NCI-H524 treated with DMSO at 0.1 percent for 48 hours (cell line): ENCODE measurements around the gene KCNK4.

Experiments
- DNase-seq: peaks from one replicate; lab custom pipeline; 2025; lab: John Stamatoyannopoulos, UW

KCNK4 gene

GRCh38 chr11:64253481-64253880 lies 37.6 kb upstream of the KCNK4 start:
- no peak for DNase-seq

DNA sequence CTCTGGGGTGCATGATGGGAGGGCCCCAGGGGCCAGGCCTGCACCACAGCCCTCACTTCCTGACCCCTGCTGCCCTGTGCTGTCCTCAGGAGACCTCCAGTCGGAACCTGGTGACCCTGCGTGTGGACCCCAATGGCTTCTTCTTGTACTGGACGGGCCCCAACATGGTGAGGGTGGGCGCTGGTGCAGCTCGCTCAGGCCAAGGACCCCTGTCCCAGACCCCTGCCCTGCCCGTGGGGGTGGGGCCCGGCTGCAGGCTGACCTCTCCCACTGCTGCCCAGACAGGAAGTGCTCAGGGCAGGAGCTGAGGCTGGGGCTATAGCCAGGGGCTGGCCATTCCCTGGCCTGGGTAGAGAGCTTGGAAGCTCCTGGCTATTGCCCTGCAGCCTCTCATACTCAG lies 36.8 kb upstream of the KCNK4 start:
- no peak for DNase-seq

DNA sequence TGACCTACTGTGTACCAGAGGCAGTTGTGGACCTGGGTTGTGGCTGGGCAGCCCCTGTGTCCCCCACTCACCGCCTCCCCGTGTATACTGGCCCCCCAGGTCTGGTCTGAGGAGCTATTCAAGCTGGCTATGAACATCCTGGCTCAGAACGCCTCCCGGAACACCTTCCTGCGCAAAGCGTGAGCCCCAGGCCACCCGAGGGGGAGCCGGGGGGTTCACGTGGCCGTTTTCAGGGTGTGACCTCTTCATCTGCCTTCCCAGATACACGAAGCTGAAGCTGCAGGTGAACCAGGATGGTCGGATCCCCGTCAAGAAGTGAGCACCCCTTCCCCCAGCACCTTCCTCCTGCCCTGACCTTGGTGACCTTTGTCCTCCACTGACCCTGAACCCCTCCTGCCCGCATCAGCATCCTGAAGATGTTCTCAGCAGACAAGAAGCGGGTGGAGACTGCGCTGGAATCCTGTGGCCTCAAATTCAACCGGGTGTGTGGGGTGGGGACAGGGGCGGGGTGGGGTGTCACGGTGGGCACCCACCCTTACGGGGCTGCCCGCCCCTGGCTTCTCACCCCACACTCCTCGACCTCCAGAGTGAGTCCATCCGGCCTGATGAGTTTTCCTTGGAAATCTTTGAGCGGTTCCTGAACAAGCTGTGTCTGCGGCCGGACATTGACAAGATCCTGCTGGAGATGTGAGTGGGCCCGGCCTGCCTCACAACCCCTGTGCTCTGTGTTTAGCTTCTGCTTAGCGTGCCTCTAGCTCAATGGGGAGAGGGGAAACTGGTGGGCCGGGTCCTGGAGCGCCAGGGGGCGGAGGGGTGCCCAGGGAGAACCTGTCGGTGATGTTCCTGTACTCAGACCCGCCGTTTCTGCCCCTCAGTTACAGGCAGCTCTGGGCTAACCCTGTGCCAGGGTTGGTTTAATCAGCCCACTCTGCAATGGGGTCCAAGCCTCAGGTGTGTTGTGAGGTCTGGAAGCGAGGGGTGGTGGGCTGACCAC lies 35.7 kb upstream of the KCNK4 start:
- DNase-seq: no peak

- DNase-seq: no peak
Measured at GRCh38 chr11:64256300-64256699, 34.8 kb upstream of the KCNK4 start.

DNA sequence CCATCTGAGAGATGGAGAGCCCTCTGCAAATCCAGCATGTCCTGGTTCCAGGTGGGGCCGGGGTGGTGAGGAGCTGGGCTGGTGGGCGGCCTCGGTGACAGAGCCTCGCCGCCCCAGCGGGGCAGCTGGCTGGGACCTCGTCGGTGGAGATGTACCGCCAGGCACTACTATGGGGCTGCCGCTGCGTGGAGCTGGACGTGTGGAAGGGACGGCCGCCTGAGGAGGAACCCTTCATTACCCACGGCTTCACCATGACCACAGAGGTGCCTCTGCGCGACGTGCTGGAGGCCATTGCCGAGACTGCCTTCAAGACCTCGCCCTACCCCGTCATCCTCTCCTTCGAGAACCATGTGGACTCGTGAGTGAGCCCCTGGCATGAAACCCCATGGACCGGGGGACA lies 32.7 kb upstream of the KCNK4 start:
- DNase-seq: no peak

- DNase-seq: no peak
Measured at GRCh38 chr11:64258946-64259532, 32.1 kb upstream of the KCNK4 start.

- no peak for DNase-seq
Measured at GRCh38 chr11:64259533-64260067, 31.5 kb upstream of the KCNK4 start.

DNA sequence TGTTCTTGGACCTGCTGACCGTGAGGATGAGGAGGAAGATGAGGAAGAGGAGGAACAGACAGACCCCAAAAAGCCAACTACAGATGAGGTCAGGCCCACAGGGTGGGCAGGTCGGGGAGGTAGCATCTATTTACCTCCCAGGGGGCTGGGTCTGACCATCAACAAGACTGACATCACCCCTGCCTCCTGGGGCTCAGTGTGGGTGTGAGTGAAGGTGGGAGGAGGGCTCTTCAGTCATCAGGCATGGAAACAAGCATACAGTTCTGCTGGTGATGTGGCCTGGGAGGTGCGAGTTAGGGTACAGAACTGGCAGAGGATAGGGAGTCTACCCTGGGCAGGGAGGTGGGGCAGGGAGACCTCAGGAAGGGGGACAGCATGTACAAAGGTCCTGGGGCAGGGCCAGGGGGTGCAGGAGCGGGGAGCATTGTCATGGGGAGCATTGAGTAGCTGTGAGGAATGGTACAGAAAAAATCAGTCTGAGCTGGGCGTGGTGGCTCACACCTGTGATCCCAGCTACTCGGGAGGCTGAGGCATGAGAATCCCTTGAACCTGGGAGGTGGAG lies 30.9 kb upstream of the KCNK4 start:
- no peak for DNase-seq

GRCh38 chr11:64261556-64262080 lies 29.5 kb upstream of the KCNK4 start:
- DNase-seq: no peak

GRCh38 chr11:64262271-64263002 lies 28.7 kb upstream of the KCNK4 start:
- no peak for DNase-seq

DNA sequence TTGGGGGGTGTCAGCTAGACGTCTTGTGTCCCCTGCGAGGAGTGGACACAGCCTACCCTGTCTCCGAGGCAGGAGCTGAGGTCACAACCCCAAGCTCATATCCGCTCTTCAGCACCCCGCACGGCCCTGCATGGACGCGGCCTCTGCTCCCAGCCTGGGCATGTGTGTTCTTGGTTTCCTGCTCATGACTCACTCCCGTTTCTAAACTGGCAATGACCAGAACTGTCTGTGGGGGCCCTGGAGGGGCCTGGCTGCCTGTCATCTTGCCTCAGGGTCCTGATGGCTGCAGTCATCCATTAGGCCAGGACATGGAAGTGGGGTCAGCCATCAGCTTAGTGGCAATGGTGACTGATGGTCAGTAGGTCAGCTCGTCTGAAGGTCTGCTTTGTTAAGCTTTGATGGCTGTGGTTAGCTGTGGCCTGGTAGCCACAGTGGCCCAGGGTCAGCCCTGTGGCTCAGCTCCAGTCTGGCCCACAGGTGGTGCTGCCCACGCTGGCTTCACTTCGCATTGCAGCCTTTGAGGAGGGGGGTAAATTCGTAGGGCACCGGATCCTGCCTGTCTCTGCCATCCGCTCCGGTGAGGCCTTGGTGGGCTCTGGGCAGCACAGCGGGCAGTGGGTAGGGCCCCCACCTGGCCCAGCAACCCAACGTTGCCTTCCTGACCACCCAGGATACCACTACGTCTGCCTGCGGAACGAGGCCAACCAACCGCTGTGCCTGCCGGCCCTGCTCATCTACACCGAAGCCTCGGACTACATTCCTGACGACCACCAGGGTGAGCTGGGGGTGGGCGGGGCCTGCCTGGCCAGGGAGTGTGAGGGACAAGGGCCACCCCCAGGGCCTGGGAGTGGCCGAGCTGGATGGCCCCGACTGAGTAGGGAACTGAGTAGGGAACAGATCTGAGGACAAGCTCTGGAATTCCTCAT lies 27.8 kb upstream of the KCNK4 start:
- DNase-seq: no peak

DNA sequence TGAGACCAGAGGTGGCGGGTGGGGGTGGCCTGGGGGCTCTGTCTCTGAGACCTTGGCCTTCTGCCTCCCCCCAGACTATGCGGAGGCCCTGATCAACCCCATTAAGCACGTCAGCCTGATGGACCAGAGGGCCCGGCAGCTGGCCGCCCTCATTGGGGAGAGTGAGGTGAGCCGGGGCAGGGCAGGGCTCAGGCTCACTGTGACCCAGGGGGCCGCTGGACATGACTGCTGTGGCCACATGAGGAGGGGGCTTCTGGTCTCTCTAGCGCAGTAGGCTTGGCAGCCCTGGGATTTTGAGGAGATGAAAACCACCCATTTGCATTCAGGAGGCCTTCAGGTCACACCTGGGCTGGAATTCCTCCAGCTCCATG lies 27.2 kb upstream of the KCNK4 start:
- no peak for DNase-seq

GRCh38 chr11:64264371-64264852 lies 26.7 kb upstream of the KCNK4 start:
- no peak for DNase-seq

GRCh38 chr11:64265176-64266160 lies 25.6 kb upstream of the KCNK4 start:
- no peak for DNase-seq

- no peak for DNase-seq
Measured at GRCh38 chr11:64266339-64266738, 24.8 kb upstream of the KCNK4 start.

DNA sequence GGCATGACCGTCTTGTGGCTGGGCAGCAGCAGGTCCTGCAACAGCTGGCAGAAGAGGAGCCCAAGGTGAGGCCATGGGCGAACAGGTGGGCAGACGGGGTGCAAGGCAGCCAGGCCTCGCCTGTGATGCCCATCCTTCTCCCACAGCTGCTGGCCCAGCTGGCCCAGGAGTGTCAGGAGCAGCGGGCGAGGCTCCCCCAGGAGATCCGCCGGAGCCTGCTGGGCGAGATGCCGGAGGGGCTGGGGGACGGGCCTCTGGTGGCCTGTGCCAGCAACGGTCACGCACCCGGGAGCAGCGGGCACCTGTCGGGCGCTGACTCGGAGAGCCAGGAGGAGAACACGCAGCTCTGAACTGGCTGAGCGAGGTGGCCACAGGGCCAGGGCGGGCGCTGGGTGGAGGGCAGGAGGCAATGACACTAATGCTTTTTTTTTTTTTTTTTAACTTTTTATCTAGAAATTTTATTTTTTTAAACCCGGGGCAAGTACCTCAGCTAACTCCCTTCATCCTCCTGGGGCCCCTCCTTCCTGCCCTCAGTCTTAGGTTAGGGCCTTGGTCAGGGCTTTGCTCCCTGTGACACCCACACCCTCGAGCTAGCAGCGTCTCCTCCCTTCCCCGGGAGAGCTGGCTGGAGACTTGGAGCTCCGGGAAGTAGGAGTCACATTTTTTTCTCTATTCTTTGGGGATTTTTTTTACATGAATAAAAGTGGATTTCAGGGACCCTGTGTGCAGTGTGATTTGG lies 23.7 kb upstream of the KCNK4 start:
- DNase-seq: no peak

GRCh38 chr11:64268025-64268892 lies 22.8 kb upstream of the KCNK4 start:
- DNase-seq: no peak
